ENCODE data around the gene LBR.

DNA sequence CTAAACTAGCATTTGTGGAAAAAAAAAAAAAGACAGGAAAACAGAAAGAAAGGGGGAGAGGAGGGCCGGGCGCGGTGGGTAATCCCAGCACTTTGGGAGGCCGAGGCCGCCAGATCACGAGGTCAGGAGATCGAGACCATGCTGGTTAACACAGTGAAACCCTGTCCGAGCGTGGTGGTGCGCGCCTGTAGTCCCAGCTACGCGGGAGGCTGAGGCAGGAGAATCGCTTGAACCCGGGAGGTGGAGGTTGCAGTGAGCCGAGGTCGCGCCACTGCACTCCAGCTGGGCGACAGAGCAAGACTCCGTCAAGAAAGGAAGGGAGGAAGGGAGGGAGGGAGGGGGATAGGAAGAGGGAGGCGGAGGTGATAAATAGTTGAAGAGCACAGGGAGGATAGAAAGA, 54.7 kb downstream of the LBR start:
- TF ChIP-seq FOXM1 (IDR thresholded peaks at IDR 0.05; ENCODE audit: borderline replicate concordance) (no peak), SP1 (IDR thresholded peaks at IDR 0.05) (no peak), PKNOX1 (IDR thresholded peaks at IDR 0.05) (no peak), BHLHE40 (IDR thresholded peaks at IDR 0.05; ENCODE audit: borderline replicate concordance) (no peak), NFRKB (IDR thresholded peaks at IDR 0.05) (no peak), HDGF (IDR thresholded peaks at IDR 0.05; ENCODE audit: borderline replicate concordance) (no peak), SUZ12 (IDR thresholded peaks at IDR 0.05) (no peak), ELF4 (IDR thresholded peaks at IDR 0.05) (no peak)

Measured in HEK293T (cell line).